ENCODE data around the gene KCNK4. TPM values are rescaled to one million over a fixed set of nuclear protein-coding genes. Genes with fewer than 3 reads are reported as not detected.

KCNK4 gene
- total RNA-seq, 1 experiment from 2014 or later, result 0.28 TPM

GRCh38 chr11:64289002-64289564 lies 2.0 kb upstream of the KCNK4 start:
- Histone ChIP-seq H2AK5ac (ENCODE audit: insufficient read length, low read length) (no peak overlapping the region), H2BK15ac (ENCODE audit: low read depth, low read length) (no peak overlapping the region), H3K27ac (ENCODE audit: insufficient read length, low read depth, low read length) (no peak overlapping the region), H3K27me3 (ENCODE audit: insufficient read depth, low read length) (peaks cover 39% of the 10 kb centered on the region), H3K9ac (ENCODE audit: extremely low read depth, insufficient read length, low read length) (no peak overlapping the region), H3K9me3 (ENCODE audit: control insufficient read depth, low read depth, low read length) (no peaks in the 10 kb centered on the region), H3K18ac (ENCODE audit: insufficient read length, low read depth, low read length) (no peak overlapping the region), H3K79me2 (ENCODE audit: insufficient read depth, low read length) (no peaks in the 10 kb centered on the region), H3K4me1 (ENCODE audit: insufficient read depth, low read length) (no peaks in the 10 kb centered on the region), H3K56ac (ENCODE audit: insufficient read length, low read depth, low read length) (no peak overlapping the region), H2AFZ (ENCODE audit: low read length) (no peak overlapping the region), H2BK12ac (ENCODE audit: insufficient read length, low read depth, low read length) (no peak overlapping the region), H3K23me2 (ENCODE audit: insufficient read length, low read depth, low read length, poor library complexity, severe bottlenecking) (peaks cover 15% of the 10 kb centered on the region), H4K8ac (replicated peaks; ENCODE audit: insufficient read length, low read depth, low read length) (no peak overlapping the region), H3K4me2 (ENCODE audit: insufficient read depth, insufficient read length, low read length) (no peak overlapping the region), H3K4ac (ENCODE audit: low read depth, low read length) (no peak overlapping the region), H4K91ac (ENCODE audit: insufficient read length, low read depth, low read length) (no peak overlapping the region), H2BK120ac (ENCODE audit: low read depth, low read length, poor library complexity, severe bottlenecking) (no peak overlapping the region), H3T11ph (ENCODE audit: low read length) (no peak overlapping the region), H4K5ac (ENCODE audit: insufficient read length, low read depth, low read length) (no peak overlapping the region), H3K79me1 (ENCODE audit: insufficient read depth, low read depth, low read length, poor library complexity, severe bottlenecking) (no peaks in the 10 kb centered on the region), H4K20me1 (ENCODE audit: control insufficient read depth, insufficient read depth, insufficient read length) (no peaks in the 10 kb centered on the region), H2BK5ac (ENCODE audit: insufficient read length, low read length) (no peak overlapping the region), H3K14ac (ENCODE audit: insufficient read depth, low read length) (no peak overlapping the region), H2BK20ac (ENCODE audit: low read depth, low read length, poor library complexity, severe bottlenecking) (no peak overlapping the region), H3K23ac (ENCODE audit: insufficient read length, low read depth, low read length) (no peak overlapping the region)
- no peak for TF ChIP-seq CTCF (conservative IDR thresholded peaks at IDR 0.05)
- Mint-ChIP-seq H3K4me1 (peaks cover 12 to 15% of the 10 kb centered on the region in 2 experiments), H3K9me3 (no peaks in the 10 kb centered on the region; a peak in 2 of 5 replicates), H3K27ac (no peak overlapping the region), H3K27me3 (ENCODE audit: low read depth) (peaks cover 52% of the 10 kb centered on the region), H3K4me3 (no peak overlapping the region), H3K36me3 (ENCODE audit: insufficient read depth in 1 of 3, low read depth in 3 of 3) (peaks cover 0 to 2% (median 0%) of the 10 kb centered on the region in 3 experiments; a peak in 3 of 7 replicates)
- DNase-seq, result no peak
- WGBS (ENCODE audit: extremely low coverage, insufficient read length, low lambda C conversion rate), result no CpG with 5 or more reads among the region's 13 CpGs

Data from H9 (cell line).